MM.1S (cell line): ENCODE data around the gene HABP2.

Source experiments
- DNase-seq: peaks from one replicate; pipeline ENCODE4 v3.0.0-alpha.2; 2015
- H2AFZ ChIP-seq: fragments of 300-600 bp; sonication (generic); 2 replicates; pipeline ENCODE4 v1.6.0; 2016; ENCODE audit warnings: antibody characterized with exemption, low read length
- H3F3A ChIP-seq: fragments of 300-600 bp; sonication (generic); 2 replicates; pipeline ENCODE4 v1.6.1; 2016; ENCODE audit warnings: mild to moderate bottlenecking, antibody characterized with exemption, low read length, moderate library complexity, mixed read lengths; ENCODE audit not compliant: insufficient read depth
- H3K27ac ChIP-seq: fragments of 300-600 bp; sonication (generic); 2 replicates; pipeline ENCODE4 v1.5.1; 2016; ENCODE audit warnings: mild to moderate bottlenecking, low read length
- H3K27me3 ChIP-seq: fragments of 300-600 bp; sonication (generic); replicated peaks from 2 replicates; pipeline ENCODE4 v1.6.0; 2016; ENCODE audit warnings: low read length; ENCODE audit not compliant: insufficient read depth
- H3K36me3 ChIP-seq: fragments of 300-600 bp; sonication (generic); replicated peaks from 2 replicates; pipeline ENCODE4 v1.6.1; 2016; ENCODE audit warnings: mild to moderate bottlenecking, low read length, mixed read lengths; ENCODE audit not compliant: insufficient read depth
- H3K4me1 ChIP-seq: fragments of 300-600 bp; sonication (generic); 2 replicates; pipeline ENCODE4 v1.6.1; 2016; ENCODE audit warnings: low read length, mixed read lengths
- H3K4me2 ChIP-seq: fragments of 300-600 bp; sonication (generic); 2 replicates; pipeline ENCODE4 v1.6.0; 2016; ENCODE audit warnings: low read depth, low read length
- H3K4me3 ChIP-seq: fragments of 300-600 bp; sonication (generic); 2 replicates; pipeline ENCODE4 v1.5.1; 2016; ENCODE audit warnings: low read length, mixed read lengths
- H3K79me2 ChIP-seq: fragments of 300-600 bp; sonication (generic); 2 replicates; pipeline ENCODE4 v1.6.1; 2016; ENCODE audit warnings: mixed run types, low read length, mixed read lengths
- H3K9ac ChIP-seq: fragments of 300-600 bp; sonication (generic); 2 replicates; pipeline ENCODE4 v1.6.1; 2016; ENCODE audit warnings: low read length, mixed read lengths
- H3K9me2 ChIP-seq: fragments of 300-600 bp; sonication (generic); replicated peaks from 2 replicates; pipeline ENCODE4 v1.6.1; 2016; ENCODE audit warnings: mild to moderate bottlenecking, low read length, mixed read lengths; ENCODE audit not compliant: insufficient read depth
- H3K9me3 ChIP-seq: fragments of 300-600 bp; sonication (generic); replicated peaks from 2 replicates; pipeline ENCODE4 v1.6.1; 2016; ENCODE audit warnings: mild to moderate bottlenecking, low read length, mixed read lengths; ENCODE audit not compliant: insufficient read depth
- H4K20me1 ChIP-seq: fragments of 300-600 bp; sonication (generic); 2 replicates; pipeline ENCODE4 v1.6.1; 2016; ENCODE audit warnings: mild to moderate bottlenecking, low read length, moderate library complexity, mixed read lengths; ENCODE audit not compliant: insufficient read depth
- CTCF ChIP-seq: fragments of 300-600 bp; sonication (generic); IDR thresholded peaks from 2 replicates; pipeline ENCODE4 v1.5.1; 2016; ENCODE audit warnings: antibody characterized with exemption, low read length, mixed read lengths
- EZH2 ChIP-seq: fragments of 300-600 bp; sonication (generic); optimal IDR thresholded peaks from 2 replicates; pipeline ENCODE3; 2017; ENCODE audit warnings: low read depth, mild to moderate bottlenecking, antibody characterized with exemption, low read length, mixed read lengths
- EZH2phosphoT487 ChIP-seq: fragments of 300-600 bp; sonication (generic); IDR thresholded peaks from 2 replicates; pipeline ENCODE4 v1.6.1; 2018; ENCODE audit warnings: antibody characterized with exemption, low read length

The HABP2 gene

GRCh38 chr10:113516061-113516460 lies 36.8 kb upstream of the HABP2 start:
- Histone ChIP-seq H4K20me1 (no peaks in the 10 kb centered on the region), H3F3A (no peaks in the 10 kb centered on the region), H3K4me2 (no peak overlapping the region), H2AFZ (no peak overlapping the region), H3K79me2 (no peaks in the 10 kb centered on the region), H3K36me3 (no peaks in the 10 kb centered on the region), H3K4me1 (no peaks in the 10 kb centered on the region), H3K9ac (no peak overlapping the region), H3K4me3 (no peak overlapping the region), H3K9me3 (no peaks in the 10 kb centered on the region), H3K27ac (no peak overlapping the region), H3K9me2 (no peaks in the 10 kb centered on the region), H3K27me3 (no peaks in the 10 kb centered on the region)
- no peak for DNase-seq
- TF ChIP-seq EZH2phosphoT487 (no peak), EZH2 (no peak), CTCF (no peak)

- Histone ChIP-seq H2AFZ (no peak overlapping the region), H3K4me3 (no peak overlapping the region), H3K4me2 (no peak overlapping the region), H3K9me3 (no peaks in the 10 kb centered on the region), H3K79me2 (no peaks in the 10 kb centered on the region), H4K20me1 (no peaks in the 10 kb centered on the region), H3K27me3 (no peaks in the 10 kb centered on the region), H3K27ac (no peak overlapping the region), H3K9ac (no peak overlapping the region), H3F3A (no peaks in the 10 kb centered on the region), H3K4me1 (no peaks in the 10 kb centered on the region), H3K9me2 (no peaks in the 10 kb centered on the region), H3K36me3 (no peaks in the 10 kb centered on the region)
- DNase-seq = no peak
- TF ChIP-seq EZH2 = no peak
- TF ChIP-seq EZH2phosphoT487 = no peak
- no peak for TF ChIP-seq CTCF
These were observed 35.5 kb upstream of the HABP2 start for GRCh38 chr10:113517165-113517900.

GRCh38 chr10:113517901-113518260 lies 35.0 kb upstream of the HABP2 start:
- Histone ChIP-seq H4K20me1 (no peaks in the 10 kb centered on the region), H2AFZ (no peak overlapping the region), H3K4me1 (no peaks in the 10 kb centered on the region), H3K4me3 (no peak overlapping the region), H3K27me3 (no peaks in the 10 kb centered on the region), H3K79me2 (no peaks in the 10 kb centered on the region), H3K9me2 (no peaks in the 10 kb centered on the region), H3K27ac (no peak overlapping the region), H3K36me3 (no peaks in the 10 kb centered on the region), H3K9me3 (no peaks in the 10 kb centered on the region), H3K9ac (no peak overlapping the region), H3K4me2 (no peak overlapping the region), H3F3A (no peaks in the 10 kb centered on the region)
- DNase-seq = no peak
- no peak for TF ChIP-seq CTCF
- no peak for TF ChIP-seq EZH2phosphoT487
- no peak for TF ChIP-seq EZH2
